GM12878 (cell line): ENCODE results near the gene KIAA0825.
"Not testable (repeated sequence)": the region's sequence is repeated elsewhere in the genome, so short reads cannot be mapped to it uniquely, and the experiment has no call there.

Source experiments
- BHLHE40 ChIP-seq, 2 experiments: fragments of 450-650 bp in 1 of 2; IDR thresholded peaks; 2 replicates each; pipeline ENCODE4 v1.6.1; 2011 to 2017; ENCODE audit warnings: low read depth in 2 of 2, borderline replicate concordance in 1 of 2, improper control_type of control experiment in 1 of 2, low read length in 1 of 2, mild to moderate bottlenecking in 1 of 2
- CTCF ChIP-seq, 3 experiments: IDR thresholded peaks in 2 of 3; conservative IDR thresholded peaks in 1 of 3; 2 replicates each; pipeline ENCODE4 v1.5.1; 2011; ENCODE audit warnings: low read depth in 3 of 3, low read length in 3 of 3, mild to moderate bottlenecking in 3 of 3, control low read depth in 2 of 3, moderate library complexity in 2 of 3, inconsistent platforms in 1 of 3, mixed read lengths in 1 of 3; ENCODE audit not compliant: control insufficient read depth in 2 of 3, insufficient read depth in 1 of 3; ENCODE audit errors: extremely low read depth in 1 of 3
- HCFC1 ChIP-seq: fragments of 150-350 bp; IDR thresholded peaks from 2 replicates; pipeline ENCODE4 v1.6.1; 2014; ENCODE audit warnings: low read length
- HDAC6 ChIP-seq: fragments of 200-600 bp; sonication (generic); IDR thresholded peaks from one replicate; pipeline ENCODE4 v1.8.0; 2017; ENCODE audit warnings: antibody characterized with exemption; ENCODE audit not compliant: unreplicated experiment
- IRF3 ChIP-seq: fragments of 450-650 bp; IDR thresholded peaks from 2 replicates; pipeline ENCODE4 v1.6.1; 2014; ENCODE audit warnings: mild to moderate bottlenecking
- RELA ChIP-seq: fragments of 450-650 bp; IDR thresholded peaks from 2 replicates; pipeline ENCODE4 v1.8.0; 2014; ENCODE audit warnings: borderline replicate concordance; ENCODE audit not compliant: partially characterized antibody
- SIN3A ChIP-seq: IDR thresholded peaks from 2 replicates; pipeline ENCODE4 v1.6.1; 2012; ENCODE audit warnings: low read depth, low read length, improper control_type of control experiment
- SUZ12 ChIP-seq: fragments of 200-600 bp; sonication (generic); IDR thresholded peaks from one replicate; pipeline ENCODE4 v1.6.1; 2018; ENCODE audit warnings: antibody characterized with exemption, mild to moderate bottlenecking; ENCODE audit not compliant: unreplicated experiment

- not testable (repeated sequence) for TF ChIP-seq RELA; SIN3A; HCFC1; CTCF (IDR thresholded peaks at IDR 0.05 in 2 of 3, conservative IDR thresholded peaks at IDR 0.05 in 1 of 3; ENCODE audit: control insufficient read depth in 2 of 3, extremely low read depth in 1 of 3, insufficient read depth in 1 of 3, low read depth in 3 of 3, low read length in 3 of 3); IRF3; HDAC6; BHLHE40 (IDR thresholded peaks at IDR 0.05; ENCODE audit: borderline replicate concordance in 1 of 2, low read depth in 2 of 2, low read length in 1 of 2); SUZ12
Observed at GRCh38 chr5:94354837-94355485, 263.4 kb downstream of the KIAA0825 start.
